HepG2 (cell line): ENCODE measurements around the gene TMOD3. TPM values are rescaled to one million over a fixed set of nuclear protein-coding genes. Genes with fewer than 3 reads are reported as not detected.
A peak's percentile ranks its signal among the peaks of the same experiment; 100 is the strongest.

Experiments used
- ATAC-seq: fragments of 200-7000 bp; cut with Tn5 transposase; 3 replicates; pipeline ENCODE4 v1.9.1; 2020; ENCODE audit warnings: mild to moderate bottlenecking, moderate library complexity
- BruUV-seq: library from RNA; stranded (reverse); fragments of 400-500 nt; replicated peaks from 2 replicates; lab custom pipeline; 2021; lab: Mats Ljungman, UMichigan
- CTCF ChIA-PET: fragments of 300-600 bp; formaldehyde crosslinking; extraction: SDS; loops from one replicate; lab custom pipeline; 2021; ENCODE audit warnings: low total read pairs, inconsistent platforms, low intra/inter-chr PET ratio; lab: Yijun Ruan, JAX
- POLR2A ChIA-PET: fragments of 350-600 bp; sonication (Branson Sonifier 250); formaldehyde crosslinking; loops from one replicate; lab custom pipeline; 2020; ENCODE audit warnings: antibody characterized with exemption, inconsistent platforms; lab: Yijun Ruan, JAX
- DNase-seq: peaks from one replicate; pipeline ENCODE4 v3.0.0-alpha.2; 2015; ENCODE audit warnings: low spot score
- FAIRE-seq: peaks from 3 replicates; lab custom pipeline; 2011; peaks lifted over from hg19 to GRCh38; lab: Jason Lieb, UNC
- H2AFZ ChIP-seq: one replicate; pipeline ENCODE4 v1.6.1; 2011; ENCODE audit warnings: low read length, inconsistent platforms
- H3K27ac ChIP-seq: fragments of 300-600 bp; 3 replicates; pipeline ENCODE4 v1.8.0; 2011; ENCODE audit warnings: mixed run types, mild to moderate bottlenecking, mixed read lengths, low read length, inconsistent platforms; ENCODE audit not compliant: insufficient read depth; ENCODE audit errors: extremely low read length
- H3K27me3 ChIP-seq, 2 experiments: fragments of 200-600 bp in 1 of 2; 2 replicates in 1 of 2; 3 replicates in 1 of 2; pipeline versions ENCODE4 v1.6.0 to v1.8.0; 2011; ENCODE audit warnings: low read length in 2 of 2, mild to moderate bottlenecking in 2 of 2, moderate library complexity in 2 of 2, inconsistent platforms in 1 of 2; ENCODE audit not compliant: insufficient read depth in 2 of 2, control insufficient read depth in 1 of 2
- H3K36me3 ChIP-seq, 2 experiments: fragments of 200-600 bp in 1 of 2; replicated peaks in 1 of 2; 2 replicates in 1 of 2; 3 replicates in 1 of 2; pipeline versions ENCODE4 v1.5.1 to v1.8.0; 2011; ENCODE audit warnings: low read length in 2 of 2, inconsistent platforms in 1 of 2; ENCODE audit not compliant: insufficient read depth in 2 of 2, control insufficient read depth in 1 of 2
- H3K4me1 ChIP-seq: 2 replicates; pipeline ENCODE4 v1.5.1; 2012; ENCODE audit warnings: low read length, inconsistent platforms; ENCODE audit not compliant: insufficient read depth
- H3K4me2 ChIP-seq: 2 replicates; pipeline ENCODE4 v1.6.0; 2011; ENCODE audit warnings: low read depth, low read length, inconsistent platforms
- H3K4me3 ChIP-seq, 3 experiments: fragments of 200-600 bp in 1 of 3; sonication (generic), shearing (Covaris generic) in 1 of 3; replicated peaks in 1 of 3; 2 replicates each; pipeline ENCODE4 v1.5.1; 2011 to 2016; ENCODE audit warnings: low read length in 3 of 3, inconsistent platforms in 2 of 3, low read depth in 2 of 3, mild to moderate bottlenecking in 2 of 3, control low read depth in 1 of 3, mixed read lengths in 1 of 3; ENCODE audit not compliant: insufficient read depth in 1 of 3
- H3K79me2 ChIP-seq: one replicate; pipeline ENCODE4 v1.6.1; 2011; ENCODE audit warnings: low read length, inconsistent platforms; ENCODE audit not compliant: insufficient read depth
- H3K9ac ChIP-seq: 2 replicates; pipeline ENCODE4 v1.6.0; 2011; ENCODE audit warnings: mild to moderate bottlenecking, low read depth, low read length, inconsistent platforms; ENCODE audit not compliant: insufficient read depth
- H3K9me3 ChIP-seq: 2 replicates; pipeline ENCODE4 v1.5.1; 2012; ENCODE audit warnings: mild to moderate bottlenecking, low read length
- H4K20me1 ChIP-seq: 2 replicates; pipeline ENCODE4 v1.6.0; 2011; ENCODE audit warnings: inconsistent platforms, mild to moderate bottlenecking, low read length, moderate library complexity; ENCODE audit not compliant: insufficient read depth
- ARID5B ChIP-seq: IDR thresholded peaks from 2 replicates; pipeline ENCODE4 v1.4.0; 2020; ENCODE audit warnings: mild to moderate bottlenecking, missing genetic modification reagents
- FOSL1 ChIP-seq: sonication (generic); formaldehyde crosslinking; IDR thresholded peaks from 2 replicates; pipeline ENCODE4 v1.9.0; 2021; ENCODE audit warnings: missing genetic modification reagents, borderline replicate concordance
- FOSL2 ChIP-seq: sonication (generic); formaldehyde crosslinking; IDR thresholded peaks from 2 replicates; pipeline ENCODE4 v1.4.0; 2020; ENCODE audit warnings: missing genetic modification reagents
- FOXA1 ChIP-seq, 2 experiments: fragments of 450-650 bp in 1 of 2; sonication (generic) in 1 of 2; formaldehyde crosslinking in 1 of 2; IDR thresholded peaks; 2 replicates each; pipeline versions ENCODE4 v1.4.0 to v1.6.1; 2016 to 2020; ENCODE audit warnings: missing genetic modification reagents in 1 of 2
- FOXA3 ChIP-seq: IDR thresholded peaks from 2 replicates; pipeline ENCODE4 v1.6.1; 2016; ENCODE audit warnings: missing genetic modification reagents, missing compliant biosample characterization
- HMG20A ChIP-seq: IDR thresholded peaks from 2 replicates; pipeline ENCODE4 v1.6.1; 2016; ENCODE audit warnings: borderline replicate concordance
- KMT2B ChIP-seq: IDR thresholded peaks from 2 replicates; pipeline ENCODE4 v1.6.1; 2016; ENCODE audit warnings: missing genetic modification reagents, missing compliant biosample characterization
- MEIS2 ChIP-seq: sonication (generic); formaldehyde crosslinking; IDR thresholded peaks from 2 replicates; pipeline ENCODE4 v1.9.0; 2021; ENCODE audit warnings: mild to moderate bottlenecking, missing genetic modification reagents
- MIXL1 ChIP-seq: IDR thresholded peaks from 2 replicates; pipeline ENCODE4 v1.6.1; 2016
- PBX2 ChIP-seq: IDR thresholded peaks from 2 replicates; pipeline ENCODE4 v1.6.1; 2016; ENCODE audit warnings: control low read depth
- TEAD3 ChIP-seq: optimal IDR thresholded peaks from 2 replicates; pipeline ENCODE3; 2016; ENCODE audit warnings: borderline replicate concordance
- XRCC5 ChIP-seq: fragments of 200-400 bp; formaldehyde crosslinking; optimal IDR thresholded peaks from 2 replicates; pipeline ENCODE3; 2017; ENCODE audit warnings: mild to moderate bottlenecking, low read length
- ZNF543 ChIP-seq: sonication (generic); formaldehyde crosslinking; IDR thresholded peaks from 2 replicates; pipeline ENCODE4 v1.4.0; 2020; ENCODE audit warnings: mild to moderate bottlenecking, missing genetic modification reagents
- WGBS: methylation state at CpG from one replicate; pipeline ENCODE4 v1.1.6; 2017; ENCODE audit warnings: low lambda C conversion rate; 5-methylcytosine and 5-hydroxymethylcytosine counted together
- in situ Hi-C: cut with HindIII; loops from 2 replicates; pipeline ENCODE4 v1.10.0; 2017; ENCODE audit warnings: low pct_unique_long_range_greater_than_20kb; ENCODE audit not compliant: extremely low pct_ligation_motif_present
- intact Hi-C: fragments of 100-400 bp; cut with micrococcal nuclease; formaldehyde crosslinking; loops from one replicate; pipeline ENCODE4 v1.10.0; 2022; ENCODE audit not compliant: unreplicated experiment
- polyA plus RNA-seq, 8 experiments: library from polyadenylated mRNA; depleted of rRNA in 3 of 8; stranded (reverse) in 7 of 8; unstranded in 1 of 8; fragments of >200 nt; fragmentation: Illumina TruSeq in 4 of 8; extraction: Trizol in 4 of 8; gene quantifications; 2 replicates each; pipeline versions ENCODE4 v1.2.1 to v1.2.3, GENCODE V29; 2011 to 2016; ENCODE audit warnings: low read depth in 4 of 8, missing spikeins in 1 of 8, mixed read lengths in 1 of 8; ENCODE audit not compliant: insufficient read depth in 1 of 8
- total RNA-seq, 5 experiments: library from RNA; depleted of rRNA; stranded (reverse); fragments of >200 nt; fragmentation: Illumina TruSeq; extraction: Trizol; gene quantifications; 2 replicates each; pipeline ENCODE4 v1.2.3, GENCODE V29; 2016; ENCODE audit warnings: low read depth in 1 of 5

Gene TMOD3
- total and polyA plus RNA-seq, 2 of the 13 experiments (the other 11 are each of a cell fraction or from before 2014, with no cell fraction given): 5.1 to 23.2 TPM

GRCh38 chr15:51887887-51888592 lies 58.6 kb downstream of the TMOD3 start:
- no peak overlapping the region for H3K4me2 ChIP-seq
- in situ Hi-C loops (no loop called here), intact Hi-C loops (no loop called here)
- no peak overlapping the region for H3K4me3 ChIP-seq
- no peak overlapping the region for H3K27ac ChIP-seq
- H4K20me1 ChIP-seq: peaks cover 2% of the 10 kb centered on the region; the same call in 1 of the 2 replicates
- H3K9ac ChIP-seq: no peak overlapping the region
- peaks cover 16% of the 10 kb centered on the region for H3K4me1 ChIP-seq
- H2AFZ ChIP-seq: no peak overlapping the region
- 74% methylated on average over 9 of the region's 9 CpGs for WGBS
- ChIA-PET POLR2A (interaction anchor here (0.6 kb wide), 1 partner anchor 18 kb away, joined by 5 read pairs; no protein-coding TSS in a partner anchor), CTCF (interaction anchor here (1.4 kb wide), 1 partner anchor 29 kb away, joined by 3 read pairs; no protein-coding TSS in a partner anchor)
- DNase-seq: peak; percentile 42
- no peaks in the 10 kb centered on the region for H3K79me2 ChIP-seq
- peaks cover 1 to 15% of the 10 kb centered on the region in 2 experiments; a peak in 3 of 5 replicates for H3K36me3 ChIP-seq
- TF ChIP-seq FOXA1 (IDR thresholded peaks at IDR 0.05) (no peak), FOXA1 (CRISPR knock-in tag; IDR thresholded peaks at IDR 0.05) (peak; percentile 59; the same call in 1 of the 2 replicates), PBX2 (CRISPR knock-in tag) (peak; percentile 61), KMT2B (CRISPR knock-in tag) (no peak), XRCC5 (no peak), FOSL2 (peak; percentile 92), ARID5B (CRISPR knock-in tag) (peak; percentile 46), TEAD3 (peak; percentile 60), FOSL1 (peak; percentile 23; the same call in 1 of the 2 replicates), ZNF543 (CRISPR knock-in tag) (no peak), MEIS2 (CRISPR knock-in tag) (peak; percentile 73; the same call in 1 of the 2 replicates), MIXL1 (CRISPR knock-in tag) (no peak), HMG20A (CRISPR knock-in tag) (peak; percentile 13; the same call in 1 of the 2 replicates), FOXA3 (CRISPR knock-in tag) (peak; percentile 58)
- peak; percentile 69; the same call in 2 of the 3 replicates for ATAC-seq
- BruUV-seq: no TSS peak
- no peaks in the 10 kb centered on the region for H3K27me3 ChIP-seq
- no peaks in the 10 kb centered on the region for H3K9me3 ChIP-seq
- no peak for FAIRE-seq
